CD8-positive, alpha-beta memory T cell (primary cell): ENCODE measurements around the gene AMIGO1. TPM values are rescaled to one million over a fixed set of nuclear protein-coding genes. Genes with fewer than 3 reads are reported as not detected.
A peak's percentile ranks its signal among the peaks of the same experiment; 100 is the strongest.

Source experiments
- CTCF ChIA-PET: fragments of 350-600 bp; sonication (Branson Sonifier 250); formaldehyde crosslinking; loops from one replicate; lab custom pipeline; 2021; ENCODE audit warnings: antibody characterized with exemption; lab: Charles Lee
- POLR2A ChIA-PET: fragments of 350-600 bp; sonication (Branson Sonifier 250); formaldehyde crosslinking; loops from one replicate; lab custom pipeline; 2021; ENCODE audit warnings: antibody characterized with exemption; lab: Charles Lee
- DNase-seq, 5 donors: peaks; one replicate each; pipeline versions ENCODE4 v3.0.0 to v3.0.0-alpha.2; 2020 to 2022; ENCODE audit warnings: mixed read lengths in 1 of 5
- H3K27ac ChIP-seq: one replicate; pipeline ENCODE4 v1.7.0; 2013; ENCODE audit warnings: low read depth, mild to moderate bottlenecking, low read length, moderate library complexity
- H3K27me3 ChIP-seq: 2 replicates; pipeline ENCODE4 v1.7.0; 2013; ENCODE audit warnings: low read length, mild to moderate bottlenecking; ENCODE audit not compliant: insufficient read depth, poor library complexity, severe bottlenecking
- H3K36me3 ChIP-seq: 2 replicates; pipeline ENCODE4 v1.7.0; 2013; ENCODE audit warnings: mild to moderate bottlenecking, low read length, moderate library complexity; ENCODE audit not compliant: insufficient read depth
- H3K4me1 ChIP-seq: 2 replicates; pipeline ENCODE4 v1.7.0; 2013; ENCODE audit warnings: mild to moderate bottlenecking, low read length, moderate library complexity; ENCODE audit not compliant: insufficient read depth
- H3K4me3 ChIP-seq: 2 replicates; pipeline ENCODE4 v1.7.0; 2013; ENCODE audit warnings: mild to moderate bottlenecking, low read length
- H3K9me3 ChIP-seq: 2 replicates; pipeline ENCODE4 v1.7.0; 2013; ENCODE audit warnings: mild to moderate bottlenecking, low read length
- H3K27ac Mint-ChIP-seq, 8 donors: one replicate each; pipeline ENCODE4 v1.8.0; 2020 to 2021; ENCODE audit warnings: mixed read lengths in 8 of 8, mild to moderate bottlenecking in 6 of 8, inconsistent platforms in 3 of 8, moderate library complexity in 3 of 8
- H3K27me3 Mint-ChIP-seq, 2 donors: one replicate each; pipeline ENCODE4 v1.8.0; 2020 to 2021; ENCODE audit warnings: mixed read lengths in 2 of 2, mild to moderate bottlenecking in 1 of 2, moderate library complexity in 1 of 2
- H3K36me3 Mint-ChIP-seq, 3 donors: one replicate each; pipeline ENCODE4 v1.8.0; 2020 to 2021; ENCODE audit warnings: mixed read lengths in 3 of 3, inconsistent platforms in 1 of 3, mild to moderate bottlenecking in 1 of 3
- H3K4me1 Mint-ChIP-seq, 3 donors: one replicate each; pipeline ENCODE4 v1.8.0; 2020 to 2021; ENCODE audit warnings: mixed read lengths in 3 of 3, inconsistent platforms in 1 of 3, mild to moderate bottlenecking in 1 of 3
- H3K4me3 Mint-ChIP-seq, 7 donors: one replicate each; pipeline ENCODE4 v1.8.0; 2020 to 2021; ENCODE audit warnings: mixed read lengths in 7 of 7, mild to moderate bottlenecking in 6 of 7, moderate library complexity in 4 of 7, inconsistent platforms in 2 of 7
- H3K9me3 Mint-ChIP-seq, 5 donors: one replicate each; pipeline ENCODE4 v1.8.0; 2020 to 2022; ENCODE audit warnings: mixed read lengths in 5 of 5, mild to moderate bottlenecking in 3 of 5, moderate library complexity in 2 of 5, inconsistent platforms in 1 of 5
- polyA plus RNA-seq: library from polyadenylated mRNA; unstranded; fragments of 300-500 nt; fragmentation: Illumina TruSeq; gene quantifications from one replicate; pipeline ENCODE4 v1.2.3, GENCODE V29; 2021
- total RNA-seq, 2 experiments: library from RNA; stranded (reverse); gene quantifications; one replicate each; pipeline ENCODE4 v1.2.3, GENCODE V29; 2021

Gene AMIGO1
- total and polyA plus RNA-seq, 3 experiments from 2014 or later: 4.0 to 20.2 (median 4.9) TPM

GRCh38 chr1:109513110-109513710, 3.7 kb upstream of the AMIGO1 start:
- H3K9me3 Mint-ChIP-seq: no peaks in the 10 kb centered on the region
- peaks cover 1 to 11% (median 2%) of the 10 kb centered on the region in 3 donors for H3K36me3 Mint-ChIP-seq
- Histone ChIP-seq H3K4me3 (no peak overlapping the region), H3K4me1 (peaks cover 21% of the 10 kb centered on the region), H3K9me3 (no peaks in the 10 kb centered on the region), H3K36me3 (no peaks in the 10 kb centered on the region), H3K27ac (no peak overlapping the region), H3K27me3 (no peaks in the 10 kb centered on the region)
- POLR2A ChIA-PET: no interaction called here
- H3K27me3 Mint-ChIP-seq: peaks cover 0 to 8% of the 10 kb centered on the region in 2 donors
- CTCF ChIA-PET: interaction anchor here (0.6 to 32.5 kb wide), 3 partner anchors 18 to 236 kb away, joined by 3 to 1339 read pairs (median 384); partner anchors contain the start of genes CYB561D1 and GPR61
- no peak for DNase-seq
- H3K4me1 Mint-ChIP-seq: peaks cover 22 to 26% (median 23%) of the 10 kb centered on the region in 3 donors
- peak overlapping the region in 1 of 8 donors; percentile 76 for H3K27ac Mint-ChIP-seq
- H3K4me3 Mint-ChIP-seq: peak overlapping the region in 1 of 7 donors; percentile 58

GRCh38 chr1:109508873-109509175, 703 bp downstream of the AMIGO1 start:
- Mint-ChIP-seq H3K36me3 (peaks cover 6 to 27% (median 7%) of the 10 kb centered on the region in 3 donors), H3K27ac (peak overlapping the region; percentile 71 to 94 (median 84)), H3K4me1 (peaks cover 58 to 68% (median 66%) of the 10 kb centered on the region in 3 donors), H3K9me3 (no peaks in the 10 kb centered on the region), H3K27me3 (peaks cover 0 to 8% of the 10 kb centered on the region in 2 donors), H3K4me3 (peak overlapping the region; percentile 86 to 97 (median 91))
- CTCF ChIA-PET: interaction anchor here (1.2 to 32.5 kb wide), 4 partner anchors 13 to 131 kb away, joined by 3 to 1339 read pairs (median 196); partner anchors contain the start of genes ATXN7L2, CYB561D1 and GPR61
- H3K36me3 ChIP-seq: no peaks in the 10 kb centered on the region
- DNase-seq: no peak
- H3K4me3 ChIP-seq: peak overlapping the region; percentile 78
- no peaks in the 10 kb centered on the region for H3K27me3 ChIP-seq
- H3K27ac ChIP-seq: no peak overlapping the region
- POLR2A ChIA-PET: interaction anchor here (1.0 to 2.9 kb wide), 2 partner anchors 23 to 83 kb away, joined by 3 to 15 read pairs; partner anchors contain the start of gene PSMA5
- peaks cover 61% of the 10 kb centered on the region for H3K4me1 ChIP-seq
- H3K9me3 ChIP-seq: no peaks in the 10 kb centered on the region

- Histone ChIP-seq H3K27ac (no peak overlapping the region), H3K27me3 (no peaks in the 10 kb centered on the region), H3K4me1 (peaks cover 65% of the 10 kb centered on the region), H3K36me3 (no peaks in the 10 kb centered on the region), H3K9me3 (no peaks in the 10 kb centered on the region), H3K4me3 (peak overlapping the region; percentile 78)
- POLR2A ChIA-PET: interaction anchor here (2.9 kb wide), 1 partner anchor 23 kb away, joined by 15 read pairs; no protein-coding TSS in a partner anchor
- peaks cover 0 to 8% of the 10 kb centered on the region in 2 donors for H3K27me3 Mint-ChIP-seq
- peak overlapping the region; percentile 71 to 96 (median 86) for H3K27ac Mint-ChIP-seq
- no peaks in the 10 kb centered on the region for H3K9me3 Mint-ChIP-seq
- peaks cover 61 to 72% (median 72%) of the 10 kb centered on the region in 3 donors for H3K4me1 Mint-ChIP-seq
- peaks cover 6 to 27% (median 7%) of the 10 kb centered on the region in 3 donors for H3K36me3 Mint-ChIP-seq
- no peak for DNase-seq
- CTCF ChIA-PET: interaction anchor here (1.2 to 32.5 kb wide), 4 partner anchors 13 to 131 kb away, joined by 3 to 1339 read pairs (median 196); partner anchors contain the start of genes ATXN7L2, CYB561D1 and GPR61
- H3K4me3 Mint-ChIP-seq: peak overlapping the region; percentile 86 to 97 (median 91)
Observed at GRCh38 chr1:109508001-109508872, 1.3 kb downstream of the AMIGO1 start.

GRCh38 chr1:109504974-109505373, 4.6 kb downstream of the AMIGO1 start:
- H3K9me3 ChIP-seq: no peaks in the 10 kb centered on the region
- no peaks in the 10 kb centered on the region for H3K27me3 ChIP-seq
- Mint-ChIP-seq H3K27me3 (no peaks in the 10 kb centered on the region), H3K4me1 (peaks cover 82 to 96% (median 92%) of the 10 kb centered on the region in 3 donors), H3K9me3 (no peaks in the 10 kb centered on the region), H3K4me3 (peak overlapping the region; percentile 57 to 88 (median 77)), H3K27ac (peak overlapping the region; percentile 74 to 96 (median 86)), H3K36me3 (peaks cover 6 to 35% (median 7%) of the 10 kb centered on the region in 3 donors)
- H3K4me1 ChIP-seq: peaks cover 87% of the 10 kb centered on the region
- H3K36me3 ChIP-seq: peaks cover 6% of the 10 kb centered on the region
- peak overlapping the region; percentile 26 for H3K4me3 ChIP-seq
- no peak overlapping the region for H3K27ac ChIP-seq
- POLR2A ChIA-PET: no interaction called here
- no peak for DNase-seq
- CTCF ChIA-PET: interaction anchor here (0.9 to 32.5 kb wide), 5 partner anchors 9 to 83 kb away, joined by 3 to 1339 read pairs (median 4); partner anchors contain the start of genes ATXN7L2, CYB561D1 and GPR61

GRCh38 chr1:109503935-109504334, 5.6 kb downstream of the AMIGO1 start:
- Mint-ChIP-seq H3K36me3 (peaks cover 6 to 34% (median 7%) of the 10 kb centered on the region in 3 donors), H3K9me3 (no peaks in the 10 kb centered on the region), H3K27me3 (no peaks in the 10 kb centered on the region), H3K4me1 (peaks cover 86 to 100% (median 96%) of the 10 kb centered on the region in 3 donors), H3K4me3 (peak overlapping the region; percentile 39 to 91 (median 82)), H3K27ac (peak overlapping the region; percentile 74 to 96 (median 94))
- H3K27me3 ChIP-seq: no peaks in the 10 kb centered on the region
- no peaks in the 10 kb centered on the region for H3K9me3 ChIP-seq
- no peak overlapping the region for H3K27ac ChIP-seq
- ChIA-PET POLR2A (interaction anchor here (1.8 to 2.4 kb wide), 2 partner anchors 10 to 28 kb away, joined by 10 to 13 read pairs; partner anchors contain the start of gene CYB561D1), CTCF (interaction anchor here (0.7 to 32.5 kb wide), 5 partner anchors 8 to 481 kb away, joined by 3 to 1339 read pairs (median 6); partner anchors contain the start of genes AHCYL1, ATXN7L2, CYB561D1 and GPR61)
- peaks cover 94% of the 10 kb centered on the region for H3K4me1 ChIP-seq
- DNase-seq: peak in 1 of 5 donors; percentile 36
- H3K4me3 ChIP-seq: peak overlapping the region; percentile 27
- H3K36me3 ChIP-seq: peaks cover 6% of the 10 kb centered on the region

GRCh38 chr1:109502364-109502851, 7.1 kb downstream of the AMIGO1 start:
- no peaks in the 10 kb centered on the region for H3K9me3 Mint-ChIP-seq
- peaks cover 12% of the 10 kb centered on the region for H3K36me3 ChIP-seq
- ChIA-PET CTCF (interaction anchor here (1.4 to 32.5 kb wide), 6 partner anchors 7 to 482 kb away, joined by 3 to 1339 read pairs (median 195); partner anchors contain the start of genes AHCYL1, AMIGO1, CYB561D1 and GNAI3), POLR2A (interaction anchor here (0.8 to 2.4 kb wide), 6 partner anchors 9 to 46 kb away, joined by 3 to 13 read pairs (median 4); partner anchors contain the start of genes ATXN7L2, CYB561D1 and GNAI3)
- peak; percentile 42 to 86 (median 75) for DNase-seq
- H3K9me3 ChIP-seq: no peaks in the 10 kb centered on the region
- peak overlapping the region; percentile 60 for H3K4me3 ChIP-seq
- peaks cover 94% of the 10 kb centered on the region for H3K4me1 ChIP-seq
- H3K4me3 Mint-ChIP-seq: peak overlapping the region; percentile 79 to 90 (median 81)
- H3K27ac Mint-ChIP-seq: peak overlapping the region; percentile 90 to 97 (median 95)
- no peaks in the 10 kb centered on the region for H3K27me3 ChIP-seq
- H3K27ac ChIP-seq: peak overlapping the region; percentile 53
- peaks cover 85 to 98% (median 98%) of the 10 kb centered on the region in 3 donors for H3K4me1 Mint-ChIP-seq
- no peaks in the 10 kb centered on the region for H3K27me3 Mint-ChIP-seq
- peaks cover 0 to 35% (median 4%) of the 10 kb centered on the region in 3 donors for H3K36me3 Mint-ChIP-seq
